HG02981 (cell line): ENCODE data around the gene DOK7.
"Not testable (repeated sequence)": the region's sequence is repeated elsewhere in the genome, so short reads cannot be mapped to it uniquely, and the experiment has no call there.

Experiments used
- ATAC-seq: cut with Tn5 transposase; IDR thresholded peaks from one replicate; pipeline ENCODE4 v1.9.1; 2021; ENCODE audit warnings: mild to moderate bottlenecking, moderate library complexity; ENCODE audit not compliant: unreplicated experiment

Gene DOK7

DNA sequence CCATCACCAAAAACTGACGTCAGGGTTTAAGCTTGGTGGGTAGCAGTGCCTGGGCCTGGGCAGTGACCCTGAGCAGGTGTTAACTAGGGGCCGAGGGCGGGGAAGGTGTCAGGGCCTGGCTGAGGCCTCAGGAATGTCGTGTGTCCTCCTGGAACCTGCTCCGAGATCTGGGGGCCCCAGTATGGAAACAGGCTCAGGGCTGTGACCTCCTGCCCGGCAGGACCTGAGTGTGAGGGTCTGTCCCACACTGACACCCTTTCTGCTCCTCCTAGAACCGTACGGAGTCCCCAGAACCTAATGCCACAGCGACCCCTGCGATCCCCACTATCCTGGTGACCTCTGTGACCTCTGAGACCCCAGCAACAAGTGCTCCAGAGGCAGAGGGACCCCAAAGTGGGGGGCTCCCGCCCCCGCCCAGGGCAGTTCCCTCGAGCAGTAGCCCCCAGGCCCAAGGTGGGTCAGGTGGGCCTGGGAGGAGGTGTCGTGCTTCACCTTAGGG lies 20.6 kb upstream of the DOK7 start:
- no peak for ATAC-seq

DNA sequence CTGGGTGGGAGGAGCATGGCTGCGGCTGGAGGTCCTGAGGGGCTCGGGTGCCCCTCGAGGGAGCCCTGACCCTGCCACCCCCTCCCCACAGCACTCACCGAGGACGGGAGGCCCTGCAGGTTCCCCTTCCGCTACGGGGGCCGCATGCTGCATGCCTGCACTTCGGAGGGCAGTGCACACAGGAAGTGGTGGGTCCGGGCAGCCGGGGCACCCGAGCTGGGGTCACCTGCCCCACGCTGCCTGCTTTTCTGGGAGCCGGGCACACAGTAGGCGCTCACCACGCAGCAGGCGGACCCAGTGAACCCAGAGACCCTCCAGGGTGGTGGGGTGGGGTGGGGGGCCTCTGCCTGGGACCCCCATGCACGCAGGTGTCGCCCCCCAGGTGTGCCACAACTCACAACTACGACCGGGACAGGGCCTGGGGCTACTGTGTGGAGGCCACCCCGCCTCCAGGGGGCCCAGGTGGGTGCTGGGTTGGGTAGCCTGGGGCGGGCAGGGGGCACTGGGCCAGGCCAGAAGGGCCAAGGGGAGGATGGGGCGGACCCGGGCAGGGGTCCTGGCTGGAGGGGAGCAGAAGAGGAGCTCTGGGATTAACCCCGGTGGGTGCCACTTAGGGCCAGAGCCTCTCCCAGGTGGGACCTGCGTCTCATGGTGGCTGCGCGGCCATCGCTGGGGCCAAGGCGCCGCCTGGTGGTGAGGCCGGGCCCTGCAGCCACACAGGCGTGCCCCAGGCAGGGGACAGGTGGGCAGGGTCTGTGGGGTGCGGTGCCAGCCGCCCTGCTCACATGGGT lies 20.0 kb upstream of the DOK7 start:
- no peak for ATAC-seq

DNA sequence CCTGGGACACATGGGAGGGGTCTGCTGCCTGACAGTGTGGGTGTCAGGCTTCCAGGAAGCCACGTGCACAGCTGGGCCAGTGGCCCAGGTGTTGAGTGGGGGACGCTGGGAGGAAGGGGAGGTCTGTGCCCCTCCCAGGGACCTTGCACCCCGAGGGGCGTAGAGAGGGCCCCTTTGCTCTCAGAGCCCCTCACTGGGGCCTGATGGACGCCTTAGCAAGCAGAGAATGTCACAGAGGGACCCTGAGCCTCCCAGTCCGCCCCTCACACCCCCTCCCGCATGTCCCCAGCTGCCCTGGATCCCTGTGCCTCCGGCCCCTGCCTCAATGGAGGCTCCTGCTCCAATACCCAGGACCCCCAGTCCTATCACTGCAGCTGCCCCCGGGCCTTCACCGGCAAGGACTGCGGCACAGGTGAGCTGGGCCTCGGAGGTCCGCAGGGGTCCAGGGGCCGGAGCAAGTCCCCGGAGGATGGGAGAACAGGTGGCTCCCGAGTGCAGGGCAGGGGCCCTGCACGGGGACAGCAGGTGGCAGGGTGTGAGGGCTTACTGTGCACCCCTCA lies 19.3 kb upstream of the DOK7 start:
- ATAC-seq: no peak

DNA sequence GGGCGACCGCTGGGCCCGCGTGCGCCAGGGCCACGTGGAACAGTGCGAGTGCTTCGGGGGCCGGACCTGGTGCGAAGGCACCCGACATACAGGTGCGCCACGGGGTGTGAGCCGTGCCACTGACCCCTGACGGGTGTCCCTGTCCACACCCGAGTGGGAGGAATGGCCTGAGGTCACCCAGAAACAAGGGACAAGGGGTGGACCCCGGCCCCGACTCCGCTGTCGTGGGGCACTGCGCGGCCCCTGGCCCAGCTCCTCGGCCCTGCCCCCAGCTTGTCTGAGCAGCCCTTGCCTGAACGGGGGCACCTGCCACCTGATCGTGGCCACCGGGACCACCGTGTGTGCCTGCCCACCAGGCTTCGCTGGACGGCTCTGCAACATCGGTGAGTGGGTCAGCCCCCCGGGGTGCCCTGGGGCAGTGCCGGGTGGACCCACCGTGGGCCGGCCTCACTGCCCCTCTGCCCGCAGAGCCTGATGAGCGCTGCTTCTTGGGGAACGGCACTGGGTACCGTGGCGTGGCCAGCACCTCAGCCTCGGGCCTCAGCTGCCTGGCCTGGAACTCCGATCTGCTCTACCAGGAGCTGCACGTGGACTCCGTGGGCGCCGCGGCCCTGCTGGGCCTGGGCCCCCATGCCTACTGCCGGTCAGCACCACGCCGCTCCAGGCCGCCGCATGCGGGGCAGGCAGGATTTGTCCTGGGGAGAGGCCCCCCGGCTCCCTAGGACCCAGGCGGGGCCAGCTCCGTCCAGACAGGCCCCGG lies 18.6 kb upstream of the DOK7 start:
- no peak for ATAC-seq

DNA sequence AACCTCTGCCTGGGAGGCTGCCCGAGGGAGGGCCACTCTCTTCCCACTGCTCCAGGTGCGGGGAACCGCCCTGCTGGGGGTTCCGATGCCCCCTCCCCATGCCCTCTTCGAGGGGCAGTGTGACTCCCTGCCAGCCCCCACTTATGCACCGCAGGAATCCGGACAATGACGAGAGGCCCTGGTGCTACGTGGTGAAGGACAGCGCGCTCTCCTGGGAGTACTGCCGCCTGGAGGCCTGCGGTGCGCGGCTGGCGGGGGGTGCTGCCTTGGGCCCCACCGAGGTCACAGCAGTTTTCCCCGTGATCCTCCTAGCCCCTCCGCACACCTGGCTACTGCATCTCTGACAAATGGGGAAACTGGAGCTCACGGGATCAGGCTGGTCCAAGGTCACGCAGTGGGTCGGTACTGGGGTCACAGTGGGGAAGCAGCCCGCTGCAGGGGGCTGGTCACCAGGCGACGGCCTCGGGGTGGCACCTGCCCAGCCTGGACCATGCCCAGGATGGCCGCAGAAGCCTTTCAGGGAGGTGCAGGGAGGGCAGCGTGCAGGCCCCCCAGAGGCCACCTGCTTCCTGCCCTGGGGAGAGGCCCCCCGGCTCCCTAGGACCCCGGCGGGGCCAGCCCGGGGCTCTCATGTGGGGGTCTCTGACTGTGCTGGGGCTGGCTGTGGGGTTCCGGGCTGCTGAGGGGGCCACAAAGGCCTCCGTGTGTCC lies 17.8 kb upstream of the DOK7 start:
- no peak for ATAC-seq

DNA sequence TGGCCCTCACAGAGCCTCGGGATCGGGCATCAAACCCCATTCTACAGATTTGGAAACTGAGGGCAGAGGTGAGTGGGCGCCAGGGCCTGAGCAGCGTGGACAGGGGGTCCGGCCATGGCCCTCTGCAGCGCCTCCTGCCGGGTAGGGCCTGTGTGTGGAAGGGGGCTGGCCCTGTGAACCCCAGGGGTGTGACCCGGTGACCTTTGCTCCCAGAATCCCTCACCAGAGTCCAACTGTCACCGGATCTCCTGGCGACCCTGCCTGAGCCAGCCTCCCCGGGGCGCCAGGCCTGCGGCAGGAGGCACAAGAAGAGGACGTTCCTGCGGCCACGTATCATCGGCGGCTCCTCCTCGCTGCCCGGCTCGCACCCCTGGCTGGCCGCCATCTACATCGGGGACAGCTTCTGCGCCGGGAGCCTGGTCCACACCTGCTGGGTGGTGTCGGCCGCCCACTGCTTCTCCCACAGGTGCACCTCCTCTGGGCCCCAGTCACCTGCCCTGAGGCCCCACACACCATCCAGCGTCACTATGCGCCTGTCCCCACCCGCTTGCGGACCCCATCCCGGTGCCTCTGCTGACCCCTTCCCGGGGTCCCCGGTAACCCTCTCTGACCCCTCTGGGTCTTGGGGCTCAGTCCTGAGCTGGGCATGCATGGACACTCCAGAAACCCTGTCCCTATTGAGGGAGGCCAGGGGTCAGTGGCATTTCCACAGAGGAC lies 17.1 kb upstream of the DOK7 start:
- no peak for ATAC-seq

DNA sequence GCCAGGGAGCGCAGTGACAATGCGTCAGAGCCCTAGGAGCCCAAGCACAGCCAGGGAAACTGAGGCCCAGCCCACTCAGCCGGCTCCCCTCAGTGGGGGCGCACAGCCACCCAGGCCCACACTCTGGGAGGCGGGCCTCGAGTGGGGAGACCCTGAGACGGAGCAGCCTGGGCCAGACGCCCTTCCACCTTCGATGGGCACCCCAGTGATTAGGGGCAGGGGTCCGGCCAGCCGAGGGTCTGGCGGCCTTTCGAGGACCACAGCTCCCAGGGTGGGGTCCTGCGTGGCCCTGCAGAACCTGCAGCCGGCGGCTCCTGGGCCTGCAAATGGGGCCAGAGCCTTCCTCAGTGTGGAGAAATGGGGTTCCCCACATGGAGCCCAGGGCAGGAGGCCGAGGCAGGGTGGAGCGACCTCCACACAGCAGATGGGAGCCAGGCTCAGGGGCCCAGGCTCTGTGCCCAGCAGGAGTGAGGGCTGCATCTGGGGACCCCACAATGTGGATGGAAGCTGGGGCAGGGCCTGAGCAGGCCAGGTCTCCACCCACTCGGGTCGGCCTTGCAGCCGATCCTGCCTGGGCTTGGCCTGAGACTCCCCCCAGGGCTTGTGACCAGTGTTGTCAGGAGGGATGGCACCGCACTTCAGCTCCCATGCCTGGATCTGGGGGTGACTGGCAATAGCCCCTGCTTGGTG lies 16.3 kb upstream of the DOK7 start:
- no peak for ATAC-seq

DNA sequence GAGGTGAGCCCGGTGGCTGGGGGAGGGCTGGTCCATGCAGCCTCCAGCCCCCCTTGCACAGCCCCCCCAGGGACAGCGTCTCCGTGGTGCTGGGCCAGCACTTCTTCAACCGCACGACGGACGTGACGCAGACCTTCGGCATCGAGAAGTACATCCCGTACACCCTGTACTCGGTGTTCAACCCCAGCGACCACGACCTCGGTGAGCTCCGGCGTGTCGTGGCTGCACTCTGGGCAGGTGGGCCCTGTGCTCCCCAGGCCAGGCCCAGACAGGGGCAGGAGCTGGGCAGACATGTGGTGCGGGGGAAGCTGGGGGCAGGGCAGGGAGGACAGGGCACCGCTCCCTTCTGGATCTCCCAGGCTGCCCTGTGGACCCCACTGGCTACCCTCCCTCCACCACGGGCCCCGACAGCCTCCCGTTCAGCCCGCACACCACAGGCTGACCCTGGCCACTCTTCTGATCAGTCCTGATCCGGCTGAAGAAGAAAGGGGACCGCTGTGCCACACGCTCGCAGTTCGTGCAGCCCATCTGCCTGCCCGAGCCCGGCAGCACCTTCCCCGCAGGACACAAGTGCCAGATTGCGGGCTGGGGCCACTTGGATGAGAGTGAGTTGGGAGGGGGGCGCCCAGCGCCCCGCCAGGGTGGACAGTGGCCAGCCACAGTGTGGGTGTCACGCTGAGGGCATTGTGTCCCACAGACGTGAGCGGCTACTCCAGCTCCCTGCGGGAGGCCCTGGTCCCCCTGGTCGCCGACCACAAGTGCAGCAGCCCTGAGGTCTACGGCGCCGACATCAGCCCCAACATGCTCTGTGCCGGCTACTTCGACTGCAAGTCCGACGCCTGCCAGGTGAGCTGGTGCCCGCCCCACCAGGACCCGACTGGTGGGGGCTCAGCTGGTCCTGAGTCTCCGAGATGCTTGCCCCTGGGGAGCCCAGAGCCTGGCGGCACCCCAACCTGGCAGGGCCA lies 15.4 kb upstream of the DOK7 start:
- ATAC-seq: no peak

DNA sequence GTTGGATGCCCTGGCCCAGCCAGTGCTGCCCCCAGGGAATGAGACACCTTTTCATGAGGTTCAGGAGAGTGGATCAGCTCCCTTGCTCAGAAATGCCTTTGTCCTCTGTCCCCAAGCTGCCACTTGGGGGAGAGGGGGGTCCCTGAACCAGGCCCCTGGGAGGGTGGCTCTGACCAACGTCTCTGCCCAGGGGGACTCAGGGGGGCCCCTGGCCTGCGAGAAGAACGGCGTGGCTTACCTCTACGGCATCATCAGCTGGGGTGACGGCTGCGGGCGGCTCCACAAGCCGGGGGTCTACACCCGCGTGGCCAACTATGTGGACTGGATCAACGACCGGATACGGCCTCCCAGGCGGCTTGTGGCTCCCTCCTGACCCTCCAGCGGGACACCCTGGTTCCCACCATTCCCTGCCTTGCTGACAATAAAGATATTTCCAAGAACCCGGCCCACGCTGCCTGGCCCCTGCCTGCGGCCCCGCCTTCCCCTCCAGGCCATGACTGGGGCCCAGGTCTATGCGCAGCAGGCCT lies 14.0 kb upstream of the DOK7 start:
- ATAC-seq: no peak

DNA sequence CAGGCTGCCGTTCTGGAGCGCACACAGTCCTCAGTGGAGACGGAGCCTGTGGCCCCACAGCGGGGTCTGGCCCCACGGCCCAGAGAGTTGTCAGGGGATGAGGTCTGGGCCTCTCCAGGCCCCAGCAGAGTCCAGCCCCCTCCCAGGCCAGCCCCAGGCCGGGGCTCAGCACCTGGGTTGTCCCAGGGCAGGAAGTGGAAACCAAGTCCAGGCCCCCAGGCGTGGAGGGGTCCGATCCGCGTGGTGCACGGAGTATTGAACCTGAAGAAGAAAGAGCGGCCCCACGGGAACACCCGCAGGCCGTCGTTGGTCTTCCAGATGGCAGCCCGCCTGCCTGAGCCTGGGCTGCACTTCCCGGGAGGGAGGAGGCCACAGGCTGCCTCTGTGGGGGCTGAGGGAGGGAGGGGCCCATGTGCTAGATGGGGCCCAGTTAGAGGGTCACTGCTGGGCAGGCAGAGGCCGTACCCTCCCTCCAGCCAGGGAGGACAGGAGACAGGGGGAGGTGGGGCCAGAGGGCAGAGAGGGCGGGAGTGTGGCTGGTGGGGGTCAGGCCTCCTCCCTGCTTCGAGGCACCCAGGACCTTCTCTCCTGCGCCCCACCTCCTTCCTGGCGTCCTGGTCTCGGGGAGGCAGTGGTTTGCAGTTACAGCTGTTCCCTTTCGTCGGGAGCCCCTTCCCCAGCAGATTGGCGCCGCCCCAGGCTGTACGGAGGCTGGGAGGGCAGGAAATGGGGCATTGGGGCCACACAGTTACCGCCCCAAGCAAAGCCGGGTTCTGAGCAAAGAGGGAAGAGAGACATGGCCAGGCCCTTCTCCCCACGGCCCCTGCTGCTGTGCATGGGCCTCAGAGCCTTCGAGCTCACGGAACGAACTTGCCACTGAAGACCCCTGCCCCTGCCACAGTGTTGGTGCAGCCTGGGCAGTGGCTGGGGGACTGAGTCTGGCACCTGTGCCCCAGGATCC lies 13.3 kb upstream of the DOK7 start:
- ATAC-seq: no peak

DNA sequence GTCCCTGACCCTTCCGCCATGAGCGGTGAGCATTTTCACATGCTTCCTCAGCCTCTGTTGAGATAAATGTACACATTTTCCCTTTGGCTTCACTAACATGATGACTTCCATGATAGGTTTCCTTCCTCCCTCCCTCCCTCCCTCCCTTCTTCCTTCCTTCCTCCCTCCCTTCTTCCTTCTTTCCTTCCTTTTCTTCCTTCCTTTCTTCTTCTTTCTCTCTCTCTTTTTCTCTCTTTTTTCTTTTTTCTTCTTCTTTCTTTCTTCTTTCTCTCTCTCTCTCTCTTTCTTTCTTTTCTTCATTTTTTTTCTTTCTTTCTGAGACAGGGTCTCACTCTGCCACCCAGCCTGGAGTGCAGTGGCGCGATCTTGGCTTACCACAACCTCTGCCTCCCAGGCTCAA lies 12.5 kb upstream of the DOK7 start:
- no peak for ATAC-seq

DNA sequence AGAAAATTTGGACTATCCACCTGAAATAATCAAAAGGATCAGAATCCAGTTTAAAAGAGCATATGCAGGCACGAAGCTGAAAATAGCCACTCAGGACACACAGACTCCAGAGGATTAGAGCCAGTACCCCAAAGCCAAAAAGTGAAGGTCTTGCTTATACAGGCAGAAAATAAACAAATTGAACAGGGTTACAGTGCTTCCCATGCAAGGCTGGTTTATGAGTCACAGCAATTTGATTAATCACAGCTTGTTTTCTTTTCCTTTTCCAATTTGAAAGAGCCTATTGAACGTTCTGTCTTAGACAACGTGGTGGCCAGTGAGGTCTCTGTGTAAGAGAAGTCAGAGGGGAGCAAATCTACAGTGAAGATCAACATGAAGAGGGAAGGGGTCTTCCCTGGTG lies 11.2 kb upstream of the DOK7 start:
- no peak for ATAC-seq

DNA sequence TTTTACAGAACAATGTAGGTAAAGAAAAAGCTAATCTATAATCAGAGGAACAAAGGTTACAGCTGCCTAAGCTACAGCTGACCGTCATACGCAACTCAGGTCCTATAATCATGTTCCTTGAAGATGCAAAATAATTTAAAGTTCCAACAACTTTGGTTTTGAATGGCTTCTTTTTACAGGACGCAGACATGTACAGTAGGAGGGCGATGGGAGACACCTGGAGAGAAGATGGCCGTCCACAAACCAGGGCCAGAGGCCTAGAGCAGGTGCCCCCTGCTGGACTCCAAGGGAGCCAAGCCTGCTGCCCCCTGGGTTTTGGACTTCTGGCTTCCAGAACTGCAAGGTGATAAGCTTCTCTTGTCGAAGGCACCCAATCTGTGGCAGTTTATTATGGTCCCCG lies 10.7 kb upstream of the DOK7 start:
- no peak for ATAC-seq

DNA sequence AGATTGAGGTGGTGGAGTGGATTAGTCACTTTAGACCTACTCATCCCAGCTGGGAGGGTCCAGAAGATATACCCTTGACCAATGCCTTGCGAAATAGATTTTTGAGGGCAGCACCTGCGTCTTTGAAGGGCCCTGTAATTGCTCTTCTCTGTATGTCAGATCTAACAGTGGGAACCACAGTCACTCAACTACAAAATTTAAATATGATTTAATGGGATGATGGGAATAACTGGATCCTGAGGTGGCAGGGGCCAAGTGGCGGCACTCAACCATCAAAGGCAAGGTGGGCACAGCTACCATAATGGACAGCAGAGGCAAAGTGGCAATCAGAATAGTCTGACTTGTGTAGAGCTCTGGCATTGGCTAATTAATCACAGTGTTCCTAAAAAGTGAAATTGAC lies 7.5 kb upstream of the DOK7 start:
- not testable (repeated sequence) for ATAC-seq

DNA sequence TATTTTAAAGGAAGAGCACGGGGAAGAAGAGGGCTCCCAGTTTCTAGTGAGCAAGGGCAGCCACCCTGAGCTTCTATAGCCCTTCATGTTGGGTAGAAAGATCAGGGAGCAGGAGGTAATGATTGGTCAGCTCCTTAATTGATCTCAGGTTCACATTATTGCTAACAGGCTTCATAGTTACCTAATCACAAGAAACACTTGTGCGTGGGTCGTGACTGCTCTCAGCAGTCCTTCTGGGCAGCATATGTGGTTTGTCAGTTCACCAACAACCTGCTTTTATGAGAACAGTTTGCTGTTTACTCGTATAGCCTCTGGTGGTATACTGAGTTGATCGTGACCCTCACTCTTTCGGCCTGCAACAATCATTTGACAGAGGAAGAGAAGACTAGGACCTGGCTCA lies 4.7 kb upstream of the DOK7 start:
- no peak for ATAC-seq

DNA sequence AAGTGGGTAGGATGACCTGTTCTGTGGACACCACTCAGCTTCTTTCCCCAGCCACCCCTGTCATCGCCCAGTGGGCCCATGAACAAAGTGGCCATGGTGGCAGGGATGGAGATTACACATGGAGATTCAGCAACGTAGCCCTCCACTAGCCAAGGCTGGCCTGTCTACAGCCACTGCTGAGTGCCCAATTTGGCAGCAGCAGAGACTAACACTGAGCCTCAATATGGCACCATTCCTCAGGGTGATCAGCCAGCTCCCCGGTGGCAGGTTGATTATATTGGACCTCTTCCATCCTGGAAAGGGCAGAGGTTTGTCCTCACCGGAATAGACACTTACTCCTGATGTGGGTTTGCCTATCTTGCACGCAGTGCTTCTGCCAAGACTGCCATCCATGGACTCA lies 4.0 kb upstream of the DOK7 start:
- not testable (repeated sequence) for ATAC-seq

DNA sequence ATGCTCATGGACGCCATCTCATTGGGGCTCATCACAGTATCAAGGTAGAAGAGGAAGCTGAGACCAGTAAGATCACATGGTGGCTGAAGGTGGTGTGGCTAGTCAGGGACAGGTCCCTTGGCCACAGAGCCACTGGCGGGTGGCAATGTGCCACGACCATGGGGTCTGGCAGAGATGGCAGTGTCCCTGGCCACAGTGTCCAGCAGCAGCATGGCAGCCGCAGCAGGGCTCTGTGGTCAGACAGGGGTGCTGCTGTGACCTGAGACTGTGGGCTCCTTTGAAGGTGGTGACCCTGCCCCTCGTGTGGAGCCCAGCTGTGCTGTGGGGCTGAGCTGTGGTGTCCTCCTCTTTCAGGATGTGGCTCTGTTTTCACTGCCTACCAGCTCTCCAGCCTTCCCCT lies 2.2 kb upstream of the DOK7 start:
- no peak for ATAC-seq
